NT2/D1 (cell line): ENCODE results near the gene TRAPPC2.
"Not testable (repeated sequence)": the region's sequence is repeated elsewhere in the genome, so short reads cannot be mapped to it uniquely, and the experiment has no call there.

Source experiments
- DNase-seq: peaks from one replicate; pipeline ENCODE4 v3.0.0-alpha.2; 2011; ENCODE audit warnings: low read depth, low spot score
- H3K27me3 ChIP-seq: 2 replicates; pipeline ENCODE4 v1.6.0; 2011; ENCODE audit warnings: mild to moderate bottlenecking; ENCODE audit not compliant: insufficient read length, insufficient read depth
- H3K36me3 ChIP-seq: 2 replicates; pipeline ENCODE4 v1.6.1; 2011; ENCODE audit warnings: mild to moderate bottlenecking, low read length, mixed read lengths; ENCODE audit not compliant: insufficient read depth, insufficient read length
- H3K4me1 ChIP-seq: 2 replicates; pipeline ENCODE4 v1.5.1; 2011; ENCODE audit not compliant: insufficient read depth, insufficient read length
- H3K4me3 ChIP-seq: 2 replicates; pipeline ENCODE4 v1.5.1; 2011; ENCODE audit warnings: low read depth; ENCODE audit not compliant: insufficient read length
- H3K9ac ChIP-seq: 2 replicates; pipeline ENCODE4 v1.6.0; 2011; ENCODE audit warnings: low read depth; ENCODE audit not compliant: insufficient read length
- H3K9me3 ChIP-seq: 2 replicates; pipeline ENCODE4 v1.5.1; 2011; ENCODE audit warnings: mild to moderate bottlenecking, low read length; ENCODE audit not compliant: insufficient read depth
- SUZ12 ChIP-seq: IDR thresholded peaks from 2 replicates; pipeline ENCODE4 v1.6.1; 2011; ENCODE audit not compliant: insufficient read length, insufficient read depth; ENCODE audit errors: extremely low read depth
- YY1 ChIP-seq: IDR thresholded peaks from 2 replicates; pipeline ENCODE4 v1.6.1; 2011; ENCODE audit not compliant: insufficient read length, insufficient read depth
- ZNF274 ChIP-seq: IDR thresholded peaks from 2 replicates; pipeline ENCODE4 v1.6.1; 2011; ENCODE audit warnings: mild to moderate bottlenecking, low read depth, low read length

TRAPPC2 gene

GRCh38 chrX:13747836-13748235, 13.4 kb upstream of the TRAPPC2 start:
- no peak for TF ChIP-seq SUZ12
- TF ChIP-seq YY1 = no peak
- no peak for TF ChIP-seq ZNF274
- Histone ChIP-seq H3K4me1 (no peaks in the 10 kb centered on the region), H3K27me3 (no peaks in the 10 kb centered on the region), H3K9ac (no peak overlapping the region), H3K4me3 (no peak overlapping the region), H3K9me3 (no peaks in the 10 kb centered on the region), H3K36me3 (peaks cover 78% of the 10 kb centered on the region)
- no peak for DNase-seq

- no peak for TF ChIP-seq YY1
- no peak for TF ChIP-seq SUZ12
- TF ChIP-seq ZNF274 = no peak
- Histone ChIP-seq H3K4me3 (no peak overlapping the region), H3K36me3 (peaks cover 72% of the 10 kb centered on the region), H3K4me1 (no peaks in the 10 kb centered on the region), H3K27me3 (no peaks in the 10 kb centered on the region), H3K9me3 (no peaks in the 10 kb centered on the region), H3K9ac (no peak overlapping the region)
- no peak for DNase-seq
These were observed 8.2 kb upstream of the TRAPPC2 start for GRCh38 chrX:13742397-13743176.

GRCh38 chrX:13741695-13742094, 7.3 kb upstream of the TRAPPC2 start:
- DNase-seq = no peak
- TF ChIP-seq ZNF274 (no peak), YY1 (no peak), SUZ12 (no peak)

GRCh38 chrX:13733506-13733905, 914 bp downstream of the TRAPPC2 start:
- Histone ChIP-seq H3K4me1 (no peaks in the 10 kb centered on the region), H3K4me3 (peak overlapping the region; percentile 80), H3K36me3 (peaks cover 40% of the 10 kb centered on the region), H3K27me3 (no peaks in the 10 kb centered on the region), H3K9me3 (no peaks in the 10 kb centered on the region), H3K9ac (peak overlapping the region; percentile 84)
- DNase-seq = no peak
- no peak for TF ChIP-seq SUZ12
- no peak for TF ChIP-seq ZNF274
- no peak for TF ChIP-seq YY1

More at GRCh38 chrX:13741695-13742094, 7.3 kb upstream of the TRAPPC2 start:
- no peaks in the 10 kb centered on the region for H3K4me1 ChIP-seq
- no peaks in the 10 kb centered on the region for H3K27me3 ChIP-seq
- H3K36me3 ChIP-seq = peaks cover 69% of the 10 kb centered on the region
- no peak overlapping the region for H3K4me3 ChIP-seq
- H3K9me3 ChIP-seq = no peaks in the 10 kb centered on the region
- no peak overlapping the region for H3K9ac ChIP-seq

- Histone ChIP-seq H3K9me3 (no peaks in the 10 kb centered on the region), H3K36me3 (peaks cover 32% of the 10 kb centered on the region), H3K4me3 (no peak overlapping the region), H3K9ac (no peak overlapping the region), H3K4me1 (no peaks in the 10 kb centered on the region), H3K27me3 (no peaks in the 10 kb centered on the region)
- no peak for DNase-seq
- TF ChIP-seq YY1 (no peak), ZNF274 (no peak), SUZ12 (no peak)
These were observed 2.0 kb downstream of the TRAPPC2 start for GRCh38 chrX:13732246-13733067.

- H3K4me3 ChIP-seq, H3K9ac ChIP-seq, H3K4me1 ChIP-seq, H3K9me3 ChIP-seq, DNase-seq, H3K27me3 ChIP-seq: not testable (repeated sequence)
- H3K36me3 ChIP-seq = peaks cover 18% of the 10 kb centered on the region
These were observed 3.9 kb downstream of the TRAPPC2 start for GRCh38 chrX:13730523-13730922.

- not testable (repeated sequence) for H3K4me1 ChIP-seq, DNase-seq, H3K4me3 ChIP-seq, H3K27me3 ChIP-seq, H3K9me3 ChIP-seq, H3K9ac ChIP-seq
- peaks cover 20% of the 10 kb centered on the region for H3K36me3 ChIP-seq
These were observed 7.8 kb downstream of the TRAPPC2 start for GRCh38 chrX:13726583-13726982.

GRCh38 chrX:13724878-13725277, 9.5 kb downstream of the TRAPPC2 start:
- H3K9me3 ChIP-seq, H3K4me1 ChIP-seq, H3K9ac ChIP-seq, H3K4me3 ChIP-seq, H3K27me3 ChIP-seq: not testable (repeated sequence)
- H3K36me3 ChIP-seq = peaks cover 28% of the 10 kb centered on the region
- DNase-seq = peak; percentile 28
